K562 (cell line): ENCODE data around the gene MYH6. TPM values are rescaled to one million over a fixed set of nuclear protein-coding genes. Genes with fewer than 3 reads are reported as not detected.

Experiments used
- CTCF ChIP-seq, 3 experiments: IDR thresholded peaks in 2 of 3; conservative IDR thresholded peaks in 1 of 3; 2 replicates each; pipeline ENCODE4 v1.5.1; 2011 to 2012; ENCODE audit warnings: low read length in 3 of 3, mild to moderate bottlenecking in 3 of 3, control low read depth in 2 of 3, improper control_type of control experiment in 1 of 3, inconsistent platforms in 1 of 3, low read depth in 1 of 3, mixed read lengths in 1 of 3, moderate library complexity in 1 of 3; ENCODE audit not compliant: insufficient read depth in 2 of 3
- REST ChIP-seq, 2 experiments: fragments of 450-650 bp; formaldehyde crosslinking in 1 of 2; IDR thresholded peaks; 2 replicates each; pipeline versions ENCODE4 v1.4.0 to v1.6.1; 2014 to 2020; ENCODE audit warnings: mild to moderate bottlenecking in 2 of 2, borderline replicate concordance in 1 of 2, low read depth in 1 of 2
- polyA plus RNA-seq, 8 experiments: library from polyadenylated mRNA; depleted of rRNA in 4 of 8; stranded (reverse) in 5 of 8; unstranded in 3 of 8; fragments of >200 nt; fragmentation: Nextera tagmentation in 2 of 8; fragmentation: Illumina TruSeq in 1 of 8; extraction: Ambion mirVana in 2 of 8; extraction: Trizol in 1 of 8; gene quantifications; 2 replicates each; pipeline versions ENCODE4 v1.2.1 to v1.2.3, GENCODE V29; 2011 to 2014; ENCODE audit warnings: inconsistent platforms in 1 of 8, missing spikeins in 1 of 8
- total RNA-seq, 7 experiments: library from RNA; depleted of rRNA in 6 of 7; stranded (reverse); fragments of >200 nt in 6 of 7; fragmentation: Illumina TruSeq in 2 of 7; extraction: Trizol in 2 of 7; gene quantifications; 2 replicates each; pipeline versions ENCODE4 v1.2.1 to v1.2.3, GENCODE V29; 2011 to 2021; ENCODE audit warnings: low replicate concordance in 1 of 7

Gene MYH6
- total and polyA plus RNA-seq, 9 of the 15 experiments (the other 6 are each of a cell fraction or from before 2014, with no cell fraction given) = not detected

GRCh38 chr14:23360496-23360895 is 47.6 kb downstream of the MYH6 start (continued):
- peak; percentile 33; the same call in 1 of the 2 replicates for TF ChIP-seq REST (IDR thresholded peaks at IDR 0.05; ENCODE audit: borderline replicate concordance)
- no peak for TF ChIP-seq REST (CRISPR knock-in tag; IDR thresholded peaks at IDR 0.05; ENCODE audit: low read depth)
- peak; percentile 51 to 77 (median 52) for TF ChIP-seq CTCF (IDR thresholded peaks at IDR 0.05 in 2 of 3, conservative IDR thresholded peaks at IDR 0.05 in 1 of 3; ENCODE audit: insufficient read depth in 2 of 3, low read depth in 1 of 3, low read length in 3 of 3)
